ENCODE results near the gene GIPC1.

GIPC1 gene

GRCh38 chr19:14495672-14496028, 277 bp downstream of the GIPC1 start:
- no peak for DNase-seq (ENCODE audit: extremely low read depth in 1 of 2, low read depth in 1 of 2)

GRCh38 chr19:14494910-14495671, 836 bp downstream of the GIPC1 start:
- DNase-seq (ENCODE audit: extremely low read depth in 1 of 2, low read depth in 1 of 2), result no peak

GRCh38 chr19:14494411-14494810, 1.5 kb downstream of the GIPC1 start:
- no peak for DNase-seq (ENCODE audit: extremely low read depth in 1 of 2, low read depth in 1 of 2)

GRCh38 chr19:14492756-14493337, 3.1 kb downstream of the GIPC1 start:
- no peak for DNase-seq (ENCODE audit: extremely low read depth in 1 of 2, low read depth in 1 of 2)

- no peak for DNase-seq (ENCODE audit: extremely low read depth in 1 of 2, low read depth in 1 of 2)
Measured at GRCh38 chr19:14487370-14488125, 8.4 kb downstream of the GIPC1 start.

- DNase-seq (ENCODE audit: extremely low read depth in 1 of 2, low read depth in 1 of 2), result no peak
Measured at GRCh38 chr19:14482172-14482941, 13.6 kb downstream of the GIPC1 start.

- no peak for DNase-seq (ENCODE audit: extremely low read depth in 1 of 2, low read depth in 1 of 2)
Measured at GRCh38 chr19:14480700-14481079, 15.2 kb downstream of the GIPC1 start.

- peak in 1 of 2 donors; percentile 64 for DNase-seq (ENCODE audit: extremely low read depth in 1 of 2, low read depth in 1 of 2)
Measured at GRCh38 chr19:14479975-14480699, 15.8 kb downstream of the GIPC1 start.

- no peak for DNase-seq (ENCODE audit: extremely low read depth in 1 of 2, low read depth in 1 of 2)
Measured at GRCh38 chr19:14479309-14479974, 16.5 kb downstream of the GIPC1 start.

- no peak for DNase-seq (ENCODE audit: extremely low read depth in 1 of 2, low read depth in 1 of 2)
Measured at GRCh38 chr19:14478113-14478545, 17.8 kb downstream of the GIPC1 start.

GRCh38 chr19:14477418-14478112, 18.4 kb downstream of the GIPC1 start:
- DNase-seq (ENCODE audit: extremely low read depth in 1 of 2, low read depth in 1 of 2), result no peak

GRCh38 chr19:14476673-14477401, 19.1 kb downstream of the GIPC1 start:
- DNase-seq (ENCODE audit: extremely low read depth in 1 of 2, low read depth in 1 of 2), result no peak

GRCh38 chr19:14476327-14476672, 19.6 kb downstream of the GIPC1 start:
- no peak for DNase-seq (ENCODE audit: extremely low read depth in 1 of 2, low read depth in 1 of 2)

GRCh38 chr19:14475251-14476073, 20.5 kb downstream of the GIPC1 start, which contains the start of gene PTGER1:
Gene PTGER1 (minus strand): TSS chr19:14475354. CDS start chr19:14474320, 1,034 bp downstream.
- peak in 1 of 2 donors; percentile 37 for DNase-seq (ENCODE audit: extremely low read depth in 1 of 2, low read depth in 1 of 2)

GRCh38 chr19:14474827-14475226, 21.1 kb downstream of the GIPC1 start:
- DNase-seq (ENCODE audit: extremely low read depth in 1 of 2, low read depth in 1 of 2), result no peak

GRCh38 chr19:14473978-14474578, 21.8 kb downstream of the GIPC1 start:
- DNase-seq (ENCODE audit: extremely low read depth in 1 of 2, low read depth in 1 of 2), result no peak

All from stimulated activated CD8-positive, alpha-beta memory T cell treated with anti-CD3 and anti-CD28 coated beads, Interleukin-7, amount 100 ng/mL, for 48 hours (primary cell).